Gastroesophageal sphincter (tissue), 3 donors: ENCODE data around the gene DCAF7.

Experiments used
- EP300 ChIP-seq: sonication (generic); formaldehyde crosslinking; IDR thresholded peaks from one replicate; pipeline ENCODE4 v1.6.1; 2017; ENCODE audit warnings: antibody characterized with exemption, mild to moderate bottlenecking
- POLR2A ChIP-seq, 2 donors: fragments of 450-650 bp; IDR thresholded peaks; one replicate each; pipeline ENCODE4 v1.6.1; 2017; ENCODE audit warnings: antibody characterized with exemption in 2 of 2, mild to moderate bottlenecking in 2 of 2, moderate library complexity in 1 of 2
- POLR2AphosphoS5 ChIP-seq: sonication (generic); formaldehyde crosslinking; IDR thresholded peaks from one replicate; pipeline ENCODE4 v1.6.1; 2017; ENCODE audit warnings: antibody characterized with exemption
- TF ChIP-seq, protein P1 (sequence below), 4 experiments: fragments of 200-600 bp in 2 of 4; fragments of 450-650 bp in 2 of 4; sonication (generic) in 1 of 4; IDR thresholded peaks; one replicate each; pipeline ENCODE4 v1.5.1; 2017 to 2019; ENCODE audit warnings: antibody characterized with exemption in 4 of 4, mild to moderate bottlenecking in 2 of 4, moderate library complexity in 2 of 4

DNA sequence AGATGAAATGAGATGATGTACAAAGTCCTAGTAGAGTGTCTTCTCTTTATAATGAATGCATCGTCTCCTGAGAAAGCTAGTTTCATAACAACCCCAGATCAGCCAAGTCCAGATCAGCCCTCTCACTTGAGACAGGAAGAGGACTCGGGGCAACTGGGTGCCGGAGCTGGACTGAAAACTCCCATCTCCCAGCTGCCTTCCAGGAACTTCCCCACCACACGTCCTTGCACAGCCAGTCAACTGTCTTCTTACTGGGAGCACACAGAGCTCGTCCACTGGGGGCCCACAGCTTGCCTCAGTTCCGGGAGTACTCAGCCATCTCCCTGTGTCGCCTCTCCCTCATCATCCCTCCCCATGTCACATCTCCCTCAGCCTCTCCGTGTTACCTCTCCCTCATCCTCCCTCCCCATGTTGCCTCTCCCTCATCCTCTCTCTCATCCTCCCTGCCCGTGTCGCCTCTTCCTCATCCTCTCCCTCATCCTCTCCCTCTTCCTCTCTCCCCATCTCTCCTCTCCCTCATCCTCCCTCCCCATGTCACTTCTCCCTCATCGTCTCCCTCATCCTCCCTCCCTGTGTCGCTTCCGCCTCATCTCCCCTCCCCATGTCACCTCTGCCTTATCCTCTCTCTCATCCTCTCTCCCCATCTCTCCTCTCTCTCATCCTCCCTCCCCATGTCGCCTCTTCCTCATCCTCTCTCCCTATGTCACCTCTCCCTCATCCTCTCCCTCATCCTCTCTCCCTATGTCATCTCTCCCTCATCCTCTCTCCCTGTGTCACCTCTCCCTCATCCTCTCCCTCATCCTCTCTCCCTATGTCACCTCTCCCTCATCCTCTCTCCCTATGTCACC is 49.5 kb upstream of the DCAF7 start:
- TF ChIP-seq, protein P1, sequence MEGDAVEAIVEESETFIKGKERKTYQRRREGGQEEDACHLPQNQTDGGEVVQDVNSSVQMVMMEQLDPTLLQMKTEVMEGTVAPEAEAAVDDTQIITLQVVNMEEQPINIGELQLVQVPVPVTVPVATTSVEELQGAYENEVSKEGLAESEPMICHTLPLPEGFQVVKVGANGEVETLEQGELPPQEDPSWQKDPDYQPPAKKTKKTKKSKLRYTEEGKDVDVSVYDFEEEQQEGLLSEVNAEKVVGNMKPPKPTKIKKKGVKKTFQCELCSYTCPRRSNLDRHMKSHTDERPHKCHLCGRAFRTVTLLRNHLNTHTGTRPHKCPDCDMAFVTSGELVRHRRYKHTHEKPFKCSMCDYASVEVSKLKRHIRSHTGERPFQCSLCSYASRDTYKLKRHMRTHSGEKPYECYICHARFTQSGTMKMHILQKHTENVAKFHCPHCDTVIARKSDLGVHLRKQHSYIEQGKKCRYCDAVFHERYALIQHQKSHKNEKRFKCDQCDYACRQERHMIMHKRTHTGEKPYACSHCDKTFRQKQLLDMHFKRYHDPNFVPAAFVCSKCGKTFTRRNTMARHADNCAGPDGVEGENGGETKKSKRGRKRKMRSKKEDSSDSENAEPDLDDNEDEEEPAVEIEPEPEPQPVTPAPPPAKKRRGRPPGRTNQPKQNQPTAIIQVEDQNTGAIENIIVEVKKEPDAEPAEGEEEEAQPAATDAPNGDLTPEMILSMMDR (IDR thresholded peaks at IDR 0.05): no peak
- no peak for TF ChIP-seq EP300
- no peak for TF ChIP-seq POLR2AphosphoS5
- TF ChIP-seq POLR2A (IDR thresholded peaks at IDR 0.05): no peak
